ENCODE measurements around the gene SLC2A13.
"Not testable (repeated sequence)": the region's sequence is repeated elsewhere in the genome, so short reads cannot be mapped to it uniquely, and the experiment has no call there.

The SLC2A13 gene

GRCh38 chr12:39923364-39923763 is 182.5 kb downstream of the SLC2A13 start:
- no peak for DNase-seq (ENCODE audit: low read depth)

- not testable (repeated sequence) for DNase-seq (ENCODE audit: low read depth)
These were observed 183.3 kb downstream of the SLC2A13 start for GRCh38 chr12:39922598-39922997.

GRCh38 chr12:39920647-39921046 is 185.2 kb downstream of the SLC2A13 start:
- no peak for DNase-seq (ENCODE audit: low read depth)

- DNase-seq (ENCODE audit: low read depth) = no peak
These were observed 185.7 kb downstream of the SLC2A13 start for GRCh38 chr12:39920222-39920621.

- no peak for DNase-seq (ENCODE audit: low read depth)
These were observed 186.1 kb downstream of the SLC2A13 start for GRCh38 chr12:39919790-39920189.

- no peak for DNase-seq (ENCODE audit: low read depth)
These were observed 190.6 kb downstream of the SLC2A13 start for GRCh38 chr12:39915249-39915648.

- DNase-seq (ENCODE audit: low read depth) = no peak
These were observed 193.5 kb downstream of the SLC2A13 start for GRCh38 chr12:39912211-39912980.

- no peak for DNase-seq (ENCODE audit: low read depth)
These were observed 199.6 kb downstream of the SLC2A13 start for GRCh38 chr12:39906237-39906636.

- DNase-seq (ENCODE audit: low read depth) = no peak
These were observed 200.7 kb downstream of the SLC2A13 start for GRCh38 chr12:39905152-39905551.

GRCh38 chr12:39902821-39903220 is 203.1 kb downstream of the SLC2A13 start:
- no peak for DNase-seq (ENCODE audit: low read depth)

GRCh38 chr12:39897315-39897714 is 208.6 kb downstream of the SLC2A13 start:
- no peak for DNase-seq (ENCODE audit: low read depth)

- not testable (repeated sequence) for DNase-seq (ENCODE audit: low read depth)
These were observed 212.5 kb downstream of the SLC2A13 start for GRCh38 chr12:39893388-39893787.

- DNase-seq (ENCODE audit: low read depth) = no peak
These were observed 213.7 kb downstream of the SLC2A13 start for GRCh38 chr12:39892146-39892545.

- DNase-seq (ENCODE audit: low read depth) = no peak
These were observed 218.0 kb downstream of the SLC2A13 start for GRCh38 chr12:39887856-39888255.

GRCh38 chr12:39886106-39886505 is 219.8 kb downstream of the SLC2A13 start:
- DNase-seq (ENCODE audit: low read depth) = no peak

- no peak for DNase-seq (ENCODE audit: low read depth)
These were observed 221.2 kb downstream of the SLC2A13 start for GRCh38 chr12:39884616-39885125.

- no peak for DNase-seq (ENCODE audit: low read depth)
These were observed 222.5 kb downstream of the SLC2A13 start for GRCh38 chr12:39883411-39883810.

GRCh38 chr12:39878753-39879152 is 227.1 kb downstream of the SLC2A13 start:
- no peak for DNase-seq (ENCODE audit: low read depth)

- no peak for DNase-seq (ENCODE audit: low read depth)
These were observed 230.2 kb downstream of the SLC2A13 start for GRCh38 chr12:39875721-39876120.

GRCh38 chr12:39874785-39875184 is 231.1 kb downstream of the SLC2A13 start:
- DNase-seq (ENCODE audit: low read depth) = no peak

- no peak for DNase-seq (ENCODE audit: low read depth)
These were observed 232.8 kb downstream of the SLC2A13 start for GRCh38 chr12:39873065-39873464.

GRCh38 chr12:39872425-39872824 is 233.5 kb downstream of the SLC2A13 start:
- no peak for DNase-seq (ENCODE audit: low read depth)

GRCh38 chr12:39868328-39868725 is 237.6 kb downstream of the SLC2A13 start:
- DNase-seq (ENCODE audit: low read depth) = no peak

All from T-helper 22 cell (primary cell).